Bone marrow (tissue), 2 donors: ENCODE results near the gene RALA.
"Not testable (repeated sequence)": the region's sequence is repeated elsewhere in the genome, so short reads cannot be mapped to it uniquely, and the experiment has no call there.

ENCODE experiments used
- DNase-seq, 2 donors: peaks; one replicate each; lab custom pipeline; 2025; lab: John Stamatoyannopoulos, UW

Gene RALA

DNA sequence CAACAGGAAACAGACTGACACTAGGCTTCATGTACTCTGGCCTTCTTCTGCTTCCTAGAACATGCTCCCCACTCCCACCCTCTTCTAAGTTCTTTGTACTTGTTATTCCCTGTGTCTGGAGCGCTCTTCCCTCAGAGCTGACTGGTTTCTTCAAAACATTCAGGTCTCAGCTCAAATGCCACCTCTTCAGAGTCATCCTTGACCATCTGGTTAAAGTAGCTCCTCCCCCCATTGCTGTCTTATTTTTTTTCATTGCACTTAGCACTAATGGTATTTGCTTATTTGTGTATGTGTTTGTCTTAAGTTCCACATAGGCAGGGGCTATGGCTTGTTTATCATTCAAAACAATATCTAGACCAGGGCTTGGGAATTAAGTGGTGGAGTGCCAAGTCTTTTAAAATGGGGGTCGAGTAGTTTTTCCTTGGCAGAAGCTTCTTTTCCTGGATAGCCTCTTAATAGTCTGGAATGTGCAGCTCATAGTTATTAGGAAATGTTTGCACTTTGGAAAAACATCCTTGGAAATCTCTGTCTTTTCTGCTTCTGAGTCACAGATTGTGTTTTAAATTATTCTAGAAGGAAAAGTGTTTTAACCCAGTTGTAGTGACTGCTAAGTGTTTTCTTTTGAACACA lies 60.0 kb downstream of the RALA start:
- peak in 1 of 2 donors; percentile 23 for DNase-seq

DNA sequence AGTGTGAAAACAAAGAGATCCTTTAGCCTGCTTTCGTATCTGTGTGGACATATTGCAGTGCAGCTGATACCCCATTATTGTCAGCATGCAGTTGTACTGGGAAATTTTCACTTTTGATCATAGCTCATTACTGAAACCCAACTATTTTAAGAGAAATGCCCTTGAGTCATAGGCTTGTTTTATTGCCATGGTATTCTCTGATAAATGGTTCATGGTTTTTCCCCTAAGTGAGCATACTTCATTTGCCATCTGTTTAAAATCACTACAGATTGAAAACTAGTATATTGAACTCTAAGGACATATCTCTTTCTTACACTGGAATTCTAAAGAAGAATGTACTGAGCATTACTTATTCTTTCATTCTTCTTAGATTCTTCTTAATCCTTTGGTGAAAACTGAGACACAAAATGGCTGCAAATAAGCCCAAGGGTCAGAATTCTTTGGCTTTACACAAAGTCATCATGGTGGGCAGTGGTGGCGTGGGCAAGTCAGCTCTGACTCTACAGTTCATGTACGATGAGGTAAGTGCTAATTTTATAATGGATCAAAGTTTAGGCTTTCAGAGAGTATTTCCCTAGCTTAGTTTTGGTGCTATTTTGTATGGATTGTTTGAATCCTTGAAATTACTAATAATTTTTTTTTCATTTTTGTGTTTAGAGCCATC lies 63.0 kb downstream of the RALA start:
- no peak for DNase-seq

DNA sequence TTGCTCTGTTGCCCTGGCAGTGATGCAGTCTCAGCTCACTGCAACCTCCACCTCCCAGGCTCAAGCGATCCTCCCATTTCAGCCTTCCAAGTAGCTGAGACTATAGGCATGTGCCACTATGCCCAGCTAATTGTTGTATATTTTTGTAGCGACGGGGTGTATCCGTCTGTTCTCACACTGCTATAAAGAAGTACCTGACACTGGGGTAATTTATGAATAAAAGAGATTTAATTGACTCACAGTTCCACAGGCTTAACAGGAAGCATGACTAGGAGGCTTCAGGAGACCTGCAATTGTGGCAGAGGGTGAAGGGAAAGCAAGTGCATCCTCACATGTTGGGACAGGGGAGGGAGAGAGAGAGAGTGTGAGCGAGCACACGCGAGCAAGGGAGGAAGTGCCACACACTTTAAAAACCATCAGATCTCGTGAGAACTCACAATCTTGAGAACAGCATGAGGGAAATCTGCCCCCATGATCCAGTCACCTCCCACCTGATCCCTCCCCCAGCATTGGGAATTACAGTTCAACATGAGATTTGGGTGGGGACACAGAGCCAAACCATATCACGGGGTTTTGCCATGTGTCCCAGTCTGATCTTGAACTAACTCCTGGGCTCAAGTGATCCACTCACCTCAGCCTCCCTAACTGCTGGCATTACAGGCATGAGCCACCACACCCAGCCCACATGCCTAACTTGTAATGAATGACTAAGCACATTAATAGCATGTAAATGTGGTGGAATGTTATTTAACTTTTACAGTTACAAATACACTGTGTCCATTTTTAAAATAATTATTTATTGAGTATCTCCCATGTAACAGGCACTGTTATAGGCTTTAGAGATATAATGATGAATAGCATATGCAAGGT lies 65.5 kb downstream of the RALA start:
- peak in 1 of 2 donors; percentile 73 for DNase-seq

DNA sequence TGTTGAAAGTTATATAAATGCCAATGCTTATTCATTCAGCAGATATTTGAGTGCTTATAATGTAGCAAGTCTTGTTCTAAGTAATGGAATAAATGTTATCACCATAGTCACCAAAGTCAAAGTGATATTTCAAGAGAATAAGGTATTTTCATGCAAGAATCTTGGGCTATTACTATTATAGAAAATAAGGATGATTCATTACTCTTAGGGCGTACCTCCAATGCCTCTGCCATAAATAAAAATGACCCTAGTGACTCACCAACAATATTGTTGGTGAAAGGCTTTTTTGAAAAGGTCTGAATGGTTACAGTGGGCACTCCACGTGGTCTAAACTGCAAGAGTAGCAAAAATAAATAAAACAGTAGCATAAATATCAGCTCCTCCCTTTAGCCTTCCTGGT lies 68.4 kb downstream of the RALA start:
- DNase-seq: no peak

DNA sequence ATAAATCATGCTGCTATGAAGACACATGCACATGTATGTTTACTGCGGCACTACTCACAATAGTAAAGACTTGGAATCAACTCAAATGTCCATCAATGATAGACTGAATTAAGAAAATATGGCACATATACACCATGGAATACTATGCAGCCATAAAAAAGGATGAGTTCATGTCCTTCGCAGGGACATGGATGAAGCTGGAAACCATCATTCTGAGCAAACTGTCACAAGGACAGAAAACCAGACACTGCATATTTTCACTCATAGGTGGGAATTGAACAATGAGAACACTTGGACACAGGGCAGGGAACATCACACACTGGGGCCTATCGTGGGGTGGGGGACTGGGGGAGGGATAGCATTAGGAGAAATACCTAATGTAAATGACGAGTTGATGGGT lies 69.7 kb downstream of the RALA start:
- DNase-seq: not testable (repeated sequence)

DNA sequence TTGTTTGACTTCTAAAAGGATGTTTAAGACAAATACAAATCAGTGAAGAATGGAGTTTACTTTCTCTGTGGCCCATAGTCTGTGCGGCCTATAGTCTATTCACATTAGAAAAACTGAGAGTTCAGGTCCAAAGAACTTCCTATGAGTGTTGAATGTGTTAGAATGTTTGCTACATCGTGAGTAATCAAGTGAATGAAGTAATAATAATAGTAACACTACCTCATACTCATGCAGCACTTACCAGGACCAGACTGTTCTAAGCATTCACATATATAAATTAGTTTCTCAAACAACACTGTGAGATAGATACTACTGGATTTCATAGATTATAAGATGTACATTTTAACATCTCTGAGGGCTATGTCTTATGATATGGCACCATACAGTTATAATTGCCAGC lies 70.4 kb downstream of the RALA start:
- DNase-seq: no peak

DNA sequence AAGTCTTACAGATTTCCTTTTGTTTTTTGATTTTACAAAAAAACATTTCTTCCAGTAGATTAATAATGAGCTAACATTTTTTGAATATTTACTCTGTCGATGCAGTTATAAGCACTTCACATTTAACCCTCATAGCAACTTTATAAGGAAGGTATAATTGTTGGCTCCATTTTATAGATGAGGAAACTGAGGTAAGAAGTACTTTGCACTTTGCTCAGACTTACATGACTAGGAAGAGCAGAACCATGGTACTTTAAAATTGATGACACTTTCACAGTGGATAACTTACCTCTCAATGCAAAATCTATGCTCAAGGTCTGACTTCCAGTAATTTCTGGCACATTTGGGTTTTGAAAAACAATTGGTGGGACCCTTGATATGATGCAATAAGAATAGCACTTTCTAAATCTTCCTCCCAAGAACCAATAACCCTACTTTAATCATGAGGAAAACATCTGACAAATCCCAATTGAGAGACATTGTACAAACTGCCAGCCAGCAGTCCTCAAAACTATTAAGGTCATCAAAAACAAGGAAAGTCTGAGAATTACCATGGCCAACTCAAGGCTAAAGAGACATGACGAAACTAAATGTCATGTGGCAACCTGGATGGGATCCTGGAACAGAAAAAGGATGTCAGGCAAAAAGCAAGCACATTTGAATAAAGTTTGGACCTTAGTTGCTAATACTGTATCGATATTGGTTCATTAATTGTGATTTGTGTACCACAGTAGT lies 72.6 kb downstream of the RALA start:
- DNase-seq: no peak

DNA sequence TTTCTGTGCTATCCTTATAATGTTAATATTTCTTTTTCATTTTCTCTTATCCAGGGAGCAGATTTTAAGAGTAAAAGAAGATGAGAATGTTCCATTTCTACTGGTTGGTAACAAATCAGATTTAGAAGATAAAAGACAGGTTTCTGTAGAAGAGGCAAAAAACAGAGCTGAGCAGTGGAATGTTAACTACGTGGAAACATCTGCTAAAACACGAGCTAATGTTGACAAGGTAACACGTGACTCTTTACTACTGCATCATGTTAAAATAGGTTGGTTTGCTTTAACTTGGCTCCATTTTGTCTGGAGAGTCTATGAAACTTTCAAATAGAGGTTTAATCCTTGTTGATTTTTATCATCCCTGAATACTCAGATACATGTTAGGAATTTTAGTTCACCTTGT lies 73.3 kb downstream of the RALA start:
- no peak for DNase-seq

DNA sequence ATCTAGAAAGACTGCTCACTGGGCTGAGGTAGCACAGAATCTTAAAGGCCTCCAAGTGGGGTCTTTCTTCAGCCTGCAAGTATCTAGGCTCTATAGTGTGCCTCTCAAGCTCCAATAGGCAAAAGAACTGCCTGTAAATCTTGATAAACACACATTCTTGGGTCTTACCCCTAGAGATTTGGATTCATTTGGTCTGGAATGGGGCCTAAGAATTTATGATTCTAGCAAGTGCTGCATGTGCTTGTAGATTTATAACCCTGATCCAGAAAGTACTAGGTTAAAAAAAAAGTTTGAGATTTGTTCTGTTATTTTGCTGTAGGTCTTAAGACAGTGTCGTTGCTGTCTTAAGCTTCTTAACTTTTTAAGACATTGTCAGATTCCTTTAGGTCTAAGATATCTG lies 74.1 kb downstream of the RALA start:
- DNase-seq: no peak

DNA sequence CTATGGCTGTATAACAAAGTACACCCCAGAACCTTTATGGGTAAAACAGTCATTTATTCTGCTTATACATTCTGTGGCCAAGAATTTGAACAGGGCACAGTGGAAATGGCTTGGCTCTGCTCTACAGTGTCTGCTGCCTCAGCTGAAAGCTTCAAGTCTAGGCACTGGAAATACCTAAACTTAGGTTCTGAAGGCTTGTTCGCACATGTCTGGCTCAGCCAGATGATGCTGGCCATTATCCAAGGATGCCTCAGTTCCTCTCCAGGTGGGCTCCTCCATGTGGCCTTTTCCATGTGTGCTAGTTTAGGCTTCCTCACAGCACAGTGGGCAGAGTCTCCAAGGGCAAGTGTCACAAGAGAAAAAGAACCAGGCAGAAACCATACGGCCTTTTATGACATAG lies 76.8 kb downstream of the RALA start:
- DNase-seq: no peak

DNA sequence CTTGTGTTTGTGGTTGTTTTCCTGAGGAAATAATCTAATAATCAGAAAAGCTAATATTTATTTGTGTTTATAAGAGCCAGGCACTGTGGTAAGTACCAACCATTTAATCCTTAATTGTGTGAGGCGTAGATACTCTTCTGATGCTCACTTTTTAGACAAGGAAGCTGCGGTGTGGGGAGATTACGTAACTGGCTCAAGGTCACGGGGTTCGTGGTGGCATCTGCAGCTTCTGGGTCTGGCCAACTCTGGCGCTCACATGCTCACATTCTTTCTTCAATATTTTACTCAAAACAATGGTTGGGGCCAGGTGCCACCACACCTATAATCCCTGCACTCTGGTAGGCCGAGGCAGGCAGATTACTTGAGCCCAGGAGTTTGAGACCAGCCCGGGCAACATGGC lies 77.6 kb downstream of the RALA start:
- DNase-seq: peak; percentile 6 to 79

DNA sequence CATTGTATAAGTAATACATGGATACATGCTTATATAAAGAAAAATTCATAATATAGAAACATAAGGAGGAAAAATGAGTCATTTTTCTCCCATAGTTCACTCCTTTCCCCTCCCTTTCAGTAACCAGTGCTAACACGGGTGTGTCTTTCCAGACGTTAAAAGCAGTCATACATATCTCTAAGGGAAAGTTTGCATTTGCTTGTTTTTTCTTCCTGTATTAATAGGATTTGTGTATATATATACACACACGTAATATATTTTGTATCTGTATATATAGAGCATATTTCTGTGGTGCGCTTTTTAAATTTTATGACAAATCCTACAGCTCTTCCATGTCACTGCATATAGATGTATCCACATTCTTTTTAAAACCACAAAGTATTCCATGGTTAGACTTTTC lies 78.8 kb downstream of the RALA start:
- no peak for DNase-seq

DNA sequence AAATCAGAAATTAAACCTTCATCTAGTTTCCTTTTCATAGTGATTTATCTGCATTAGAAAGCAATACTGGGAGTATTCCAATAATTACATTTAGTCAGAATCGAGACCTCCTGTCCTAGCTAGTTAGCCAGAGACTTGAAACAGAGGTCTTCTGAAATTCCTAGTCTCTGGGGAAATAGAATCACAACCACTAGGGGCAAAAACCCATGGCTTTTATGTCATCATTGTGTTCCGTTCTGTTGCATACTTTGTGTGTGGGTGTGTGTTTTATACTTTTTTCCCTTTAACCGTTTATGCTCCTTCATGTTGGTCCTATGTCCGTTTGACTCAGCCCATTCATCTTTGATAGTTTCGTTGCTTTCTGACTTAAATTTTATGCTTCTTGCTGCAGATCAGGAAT lies 79.8 kb downstream of the RALA start:
- DNase-seq: no peak

DNA sequence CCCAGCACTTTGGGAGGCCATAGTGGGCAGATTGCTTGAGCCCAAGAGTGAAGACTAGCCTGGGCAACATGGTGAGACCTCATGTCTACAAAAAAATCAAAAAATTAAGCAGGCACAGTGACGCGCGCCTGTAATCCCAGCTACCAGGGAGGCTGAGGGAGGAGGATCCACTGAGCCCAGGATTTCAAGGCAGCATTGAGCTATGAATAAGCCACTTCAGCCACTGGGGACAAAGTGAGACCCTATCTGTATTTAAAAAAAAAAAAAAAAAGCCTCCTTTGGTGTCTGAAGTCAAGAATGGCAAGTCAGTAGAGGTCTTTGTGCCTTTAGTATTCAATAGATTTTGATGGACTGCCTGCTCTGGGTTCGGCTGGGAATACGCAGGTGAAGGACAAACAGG lies 85.7 kb downstream of the RALA start:
- no peak for DNase-seq

DNA sequence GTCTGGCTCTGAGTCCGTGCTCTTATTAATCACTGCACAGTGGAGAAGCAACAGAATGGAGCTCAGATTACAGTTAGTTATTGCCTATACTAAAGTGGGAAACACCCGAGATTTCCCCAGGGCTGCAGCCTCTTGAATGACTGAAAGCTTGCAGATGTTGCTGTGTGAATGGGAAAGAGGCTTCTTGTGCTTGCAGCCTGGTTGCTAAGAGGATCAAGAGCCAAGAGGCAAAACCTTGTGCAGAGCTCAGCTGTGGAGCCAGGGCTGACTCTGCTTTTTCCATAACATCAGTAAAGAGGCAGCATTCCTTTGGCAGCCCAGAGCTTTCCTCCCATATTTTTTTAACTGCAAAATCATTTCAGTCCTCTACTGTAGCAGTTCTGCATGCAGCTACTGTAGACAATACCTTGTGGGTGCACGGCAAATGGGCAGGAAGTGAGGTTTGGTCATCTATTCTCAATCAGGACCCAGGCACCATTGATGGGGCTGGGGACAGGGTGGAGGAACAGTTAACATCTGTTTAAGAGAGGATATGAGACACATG lies 86.5 kb downstream of the RALA start:
- no peak for DNase-seq

DNA sequence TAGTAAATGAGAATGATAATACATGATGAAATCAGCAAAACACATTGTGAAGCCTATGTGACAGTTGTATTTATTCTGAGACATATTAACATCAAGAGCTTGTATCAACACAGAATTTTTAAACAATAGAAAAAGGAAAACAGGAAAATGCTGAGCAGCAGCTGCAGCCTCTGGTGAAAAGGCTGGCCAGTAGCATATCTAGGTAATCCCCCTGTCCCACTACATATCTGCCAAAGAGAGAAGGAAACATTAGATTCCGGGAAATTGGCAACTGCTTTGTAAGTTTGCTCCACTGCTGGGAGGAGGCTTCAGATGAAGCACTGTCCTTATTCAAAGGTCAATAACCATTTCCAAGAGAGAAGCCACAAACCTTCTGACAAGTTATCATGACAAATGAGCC lies 89.4 kb downstream of the RALA start:
- no peak for DNase-seq

DNA sequence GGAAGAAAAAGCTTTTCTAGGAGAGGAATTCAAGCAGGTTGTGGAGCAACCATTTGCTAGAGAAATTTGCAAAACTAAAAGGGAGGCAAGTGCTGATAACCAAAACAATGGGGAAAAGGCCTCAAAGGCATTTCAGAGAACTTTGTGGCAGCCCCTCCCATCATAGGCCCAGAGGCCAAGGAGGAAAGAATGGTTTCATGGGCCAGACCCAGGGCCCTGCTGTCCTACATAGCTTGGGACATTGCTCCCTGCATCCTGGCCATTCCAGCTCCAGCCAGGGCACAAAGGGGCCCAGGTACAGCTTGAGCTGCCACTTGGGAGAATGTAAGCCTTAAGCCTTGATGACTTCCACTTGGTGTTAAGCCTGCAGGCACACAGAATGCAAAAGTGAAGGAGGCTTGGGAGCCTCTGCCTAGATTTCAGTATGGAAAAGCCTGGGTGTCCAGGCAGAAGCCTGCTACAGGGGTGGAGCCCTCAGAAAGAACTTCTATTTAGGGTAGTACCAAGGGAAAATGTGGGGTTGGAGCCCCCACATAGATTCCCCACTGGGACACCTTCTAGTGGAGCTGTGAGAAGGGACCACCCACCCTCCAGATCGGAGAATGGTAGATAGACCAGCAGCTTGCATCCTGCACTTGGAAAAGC lies 91.2 kb downstream of the RALA start:
- DNase-seq: no peak

DNA sequence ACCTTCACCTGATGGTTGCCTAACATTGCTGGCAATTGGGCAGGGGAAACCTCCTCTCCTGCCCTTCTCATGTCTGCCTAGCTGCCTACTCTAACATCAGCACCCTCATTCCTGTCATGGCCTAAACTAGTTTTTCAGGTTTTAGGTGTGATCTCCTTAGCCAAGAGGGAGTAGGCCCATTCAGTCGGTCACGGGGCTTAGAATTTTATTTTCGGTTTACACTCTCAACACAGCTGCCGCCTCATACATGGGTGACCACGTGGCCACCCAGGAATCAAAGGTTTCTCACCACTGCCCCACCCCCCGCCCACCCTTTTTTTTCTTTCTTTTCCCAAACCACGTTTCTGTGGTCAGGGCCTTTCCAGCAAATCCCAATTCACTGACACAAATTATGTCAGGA lies 97.2 kb downstream of the RALA start:
- DNase-seq: no peak

DNA sequence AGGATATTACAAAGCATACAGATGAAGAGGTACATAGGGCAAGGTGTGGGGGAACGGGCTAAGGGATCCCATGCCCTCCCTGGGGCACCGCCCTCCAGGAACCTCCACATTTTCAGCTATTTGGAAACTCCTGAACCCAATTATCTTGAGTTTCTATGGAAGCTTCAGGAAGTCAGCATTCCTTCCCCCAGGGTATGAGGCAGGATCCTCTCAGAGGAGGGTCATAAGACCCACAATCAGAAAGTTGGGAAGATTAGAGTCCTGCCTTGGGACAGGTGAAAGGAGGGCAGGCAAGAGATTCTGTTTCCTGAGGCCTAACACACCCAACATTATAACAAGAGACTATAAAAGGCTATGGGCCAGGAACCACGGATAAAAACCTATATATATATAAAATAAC lies 98.0 kb downstream of the RALA start:
- no peak for DNase-seq

DNA sequence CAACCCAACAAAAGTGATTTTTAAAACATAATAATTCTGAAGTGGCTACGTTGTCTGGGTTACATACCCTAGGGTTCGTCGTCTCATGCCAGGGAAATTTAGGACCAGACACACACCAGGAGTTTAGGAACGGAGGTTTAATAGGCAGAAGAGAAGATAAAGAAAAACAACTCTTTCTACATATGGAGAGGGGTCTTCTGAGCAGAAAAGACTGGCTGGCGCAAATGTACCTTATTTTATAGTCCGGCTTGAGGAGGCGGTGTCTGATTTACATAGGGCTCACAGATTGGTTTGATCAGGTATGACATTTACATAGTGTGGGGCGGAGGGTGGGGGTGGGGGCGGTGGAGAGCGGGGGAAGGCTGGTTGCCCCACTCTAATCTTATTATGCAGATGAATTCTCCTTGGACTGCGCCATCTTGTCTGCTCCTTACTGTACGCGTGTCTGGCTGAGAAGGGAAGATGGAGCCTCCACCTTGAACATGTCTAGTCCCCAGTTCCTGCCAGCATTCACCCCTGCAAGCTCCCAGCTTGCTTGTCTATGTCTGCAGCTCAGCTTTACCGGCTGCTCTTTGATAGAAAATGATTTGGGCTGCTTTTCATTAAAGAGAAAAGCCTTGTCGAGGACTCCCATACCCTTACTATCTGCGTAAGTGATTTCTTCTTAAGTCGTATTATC lies 98.7 kb downstream of the RALA start:
- no peak for DNase-seq
